ENCODE data around the gene HMCN1.
"Not testable (repeated sequence)": the region's sequence is repeated elsewhere in the genome, so short reads cannot be mapped to it uniquely, and the experiment has no call there.

HMCN1 gene

GRCh38 chr1:185853739-185854138 lies 119.5 kb downstream of the HMCN1 start:
- DNase-seq (ENCODE audit: low spot score), result no peak

GRCh38 chr1:185856482-185856881 lies 122.3 kb downstream of the HMCN1 start:
- no peak for DNase-seq (ENCODE audit: low spot score)

DNA sequence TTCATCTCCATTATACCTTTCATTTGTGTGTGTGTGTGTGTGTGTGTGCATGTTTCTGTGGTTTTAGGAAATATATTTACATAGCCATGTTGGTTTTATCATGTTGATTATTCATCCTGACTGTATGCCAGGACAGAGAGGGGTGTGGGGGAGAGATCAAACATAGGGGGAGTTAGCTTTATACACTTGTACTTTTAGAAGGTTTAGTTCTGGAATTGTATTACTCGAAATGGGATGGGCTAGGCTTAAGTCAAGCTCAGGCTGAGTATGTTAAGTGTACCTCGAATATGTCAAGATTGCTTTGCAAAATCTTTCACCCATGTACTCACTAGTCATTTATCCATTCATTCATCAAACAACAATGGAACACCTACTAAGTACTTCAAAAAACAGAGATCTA lies 123.3 kb downstream of the HMCN1 start:
- DNase-seq (ENCODE audit: low spot score), result no peak

- no peak for DNase-seq (ENCODE audit: low spot score)
These were observed 126.1 kb downstream of the HMCN1 start for GRCh38 chr1:185860311-185860710.

GRCh38 chr1:185860859-185861258 lies 126.7 kb downstream of the HMCN1 start:
- DNase-seq (ENCODE audit: low spot score), result no peak

- no peak for DNase-seq (ENCODE audit: low spot score)
These were observed 127.4 kb downstream of the HMCN1 start for GRCh38 chr1:185861630-185862029.

DNA sequence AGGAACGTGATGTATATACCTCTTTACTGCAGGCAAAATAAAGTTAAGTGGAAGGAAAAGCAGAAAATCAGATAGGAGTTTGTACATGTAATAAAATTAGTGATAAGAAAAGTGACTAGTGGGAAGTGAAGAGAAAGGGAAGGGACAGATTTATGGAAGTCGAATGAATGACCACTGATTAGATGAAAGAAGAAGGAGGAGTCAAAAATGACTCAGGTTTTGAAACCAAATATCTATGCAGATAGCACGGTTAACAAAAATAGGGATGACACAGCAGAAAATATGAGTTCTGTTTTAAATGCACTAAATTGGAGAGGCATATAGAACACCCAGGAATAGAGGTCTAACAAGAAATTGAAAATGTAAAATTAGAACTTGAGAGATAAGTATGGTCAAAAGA lies 128.0 kb downstream of the HMCN1 start:
- no peak for DNase-seq (ENCODE audit: low spot score)

DNA sequence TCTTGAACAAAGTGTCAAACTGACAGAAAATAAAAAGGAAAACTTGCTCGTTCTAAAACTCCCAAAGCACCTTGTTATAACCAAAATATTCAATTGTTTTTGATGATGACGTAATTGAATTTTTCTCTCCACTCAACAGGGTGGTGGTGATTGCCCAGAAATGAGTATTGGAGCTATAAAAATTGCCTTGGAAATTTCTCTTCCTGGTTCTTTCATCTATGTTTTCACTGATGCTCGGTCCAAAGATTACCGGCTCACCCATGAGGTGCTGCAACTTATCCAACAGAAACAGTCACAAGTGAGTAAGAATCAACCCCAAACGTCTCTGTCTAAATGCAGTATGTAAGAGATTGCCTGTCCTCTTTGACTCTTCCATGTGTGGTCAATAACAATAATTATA lies 130.1 kb downstream of the HMCN1 start:
- DNase-seq (ENCODE audit: low spot score), result no peak

- peak; percentile 21 for DNase-seq (ENCODE audit: low spot score)
These were observed 130.8 kb downstream of the HMCN1 start for GRCh38 chr1:185864889-185865517.

- no peak for DNase-seq (ENCODE audit: low spot score)
These were observed 135.4 kb downstream of the HMCN1 start for GRCh38 chr1:185869590-185869989.

GRCh38 chr1:185871627-185872150 lies 137.5 kb downstream of the HMCN1 start:
- DNase-seq (ENCODE audit: low spot score), result no peak

- DNase-seq (ENCODE audit: low spot score), result no peak
These were observed 140.1 kb downstream of the HMCN1 start for GRCh38 chr1:185874246-185874645.

GRCh38 chr1:185880330-185880729 lies 146.1 kb downstream of the HMCN1 start:
- no peak for DNase-seq (ENCODE audit: low spot score)

- no peak for DNase-seq (ENCODE audit: low spot score)
These were observed 146.7 kb downstream of the HMCN1 start for GRCh38 chr1:185880779-185881333.

DNA sequence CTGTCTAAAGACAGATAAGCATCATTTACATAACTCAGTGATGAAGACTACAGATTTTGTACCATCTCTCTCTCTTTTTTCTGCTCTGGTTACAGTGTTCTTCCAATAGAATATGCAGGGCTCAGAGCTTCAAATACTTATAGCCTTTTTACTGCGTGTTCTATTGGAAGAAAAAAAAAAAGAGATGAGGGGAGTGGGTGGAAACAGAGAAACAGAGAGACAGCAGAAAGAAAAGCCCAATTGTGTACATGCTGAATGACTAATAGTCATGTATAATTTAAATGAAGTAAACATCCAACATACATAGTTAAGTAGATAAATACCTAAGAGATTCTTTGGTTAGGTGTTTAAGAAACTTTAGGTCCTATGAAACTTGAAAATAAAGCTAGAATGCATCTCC lies 151.9 kb downstream of the HMCN1 start:
- no peak for DNase-seq (ENCODE audit: low spot score)

DNA sequence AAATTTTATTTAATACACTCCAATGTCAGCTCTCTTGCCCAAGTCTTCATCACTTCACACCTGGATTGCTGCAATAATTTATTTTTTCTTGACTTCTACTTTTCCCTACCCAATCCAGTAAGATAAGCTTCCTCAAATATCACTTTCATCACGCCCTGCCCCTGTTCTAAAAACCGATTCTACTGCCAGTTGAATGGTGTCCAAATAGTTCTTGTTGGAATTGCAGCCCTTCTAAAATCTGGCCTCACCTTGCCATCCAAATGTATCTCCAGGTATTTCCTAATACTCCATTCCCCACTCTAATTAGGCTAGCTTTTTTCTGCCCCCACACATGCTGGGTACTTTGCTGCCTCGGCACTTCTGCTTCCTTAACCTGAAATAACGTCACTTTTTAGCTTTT lies 152.5 kb downstream of the HMCN1 start:
- no peak for DNase-seq (ENCODE audit: low spot score)

GRCh38 chr1:185892831-185893403 lies 158.7 kb downstream of the HMCN1 start:
- DNase-seq (ENCODE audit: low spot score), result not testable (repeated sequence)

DNA sequence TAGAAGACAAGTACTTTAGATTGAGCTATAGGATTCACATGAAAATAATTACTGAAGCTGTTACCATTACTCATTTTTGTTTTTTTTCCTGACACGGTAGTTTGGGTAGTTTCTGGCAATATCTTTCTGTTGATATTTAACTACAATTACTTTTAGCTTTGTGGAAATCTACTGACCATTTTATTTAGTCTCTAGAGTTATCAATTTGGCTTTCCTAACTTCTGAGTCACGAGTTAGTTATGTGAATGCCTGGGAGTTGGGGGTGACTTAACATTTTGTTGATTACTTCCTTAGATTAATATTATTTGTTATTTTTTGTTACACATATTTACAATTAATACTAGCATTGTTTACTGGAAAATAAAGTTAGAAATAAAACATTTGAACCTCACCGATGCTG lies 160.6 kb downstream of the HMCN1 start:
- no peak for DNase-seq (ENCODE audit: low spot score)

DNA sequence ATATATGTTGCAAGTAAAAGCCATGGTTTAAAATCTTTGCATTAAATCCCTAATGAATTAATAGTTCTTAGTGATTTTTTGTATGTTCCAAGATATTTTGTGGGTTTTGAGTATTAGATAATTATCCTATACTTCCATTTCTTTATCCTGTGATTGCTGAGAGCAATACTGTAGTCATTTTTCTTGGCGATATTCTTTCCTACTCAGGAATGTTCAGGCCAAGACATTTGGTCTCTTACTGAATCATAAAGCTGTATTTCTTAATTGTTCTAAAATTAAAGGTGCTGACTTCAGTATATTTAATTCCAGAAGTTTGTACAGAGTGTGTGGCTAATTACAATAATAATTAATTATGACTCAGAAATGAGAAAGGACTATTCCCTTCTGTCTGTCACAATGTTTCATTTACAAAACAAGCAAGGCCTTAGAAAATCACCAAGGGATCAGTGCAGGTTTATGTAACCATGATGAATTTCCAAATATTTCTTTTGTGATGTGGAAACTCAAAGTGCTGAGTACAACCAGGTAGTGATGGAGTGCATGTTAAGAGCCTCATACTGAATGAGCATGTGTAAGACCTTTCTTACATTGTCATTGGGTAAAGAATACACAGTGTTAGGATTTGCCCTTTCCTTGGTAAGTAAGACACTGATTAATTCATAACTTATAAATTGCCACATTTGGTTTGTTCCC lies 161.2 kb downstream of the HMCN1 start:
- DNase-seq (ENCODE audit: low spot score), result no peak

DNA sequence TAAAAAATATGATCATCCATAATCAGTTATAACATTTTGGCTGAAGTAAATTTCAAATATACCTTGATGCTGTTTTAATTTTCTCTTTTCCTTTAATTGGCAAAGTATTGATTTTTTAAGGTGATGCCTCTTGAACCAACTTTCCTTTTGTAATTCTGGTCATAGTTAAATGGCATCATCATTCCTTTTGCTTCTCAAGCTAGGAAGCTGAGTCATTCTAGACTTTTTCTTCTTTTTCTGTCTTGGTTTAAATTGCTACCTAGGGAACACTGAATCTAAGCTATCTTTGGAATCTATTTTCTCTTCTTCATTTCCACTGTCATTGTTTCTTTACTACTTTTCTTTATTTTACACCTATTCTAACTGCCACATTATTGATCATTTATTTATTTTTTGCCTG lies 162.7 kb downstream of the HMCN1 start:
- DNase-seq (ENCODE audit: low spot score), result no peak

- DNase-seq (ENCODE audit: low spot score), result no peak
These were observed 172.0 kb downstream of the HMCN1 start for GRCh38 chr1:185906186-185906585.

DNA sequence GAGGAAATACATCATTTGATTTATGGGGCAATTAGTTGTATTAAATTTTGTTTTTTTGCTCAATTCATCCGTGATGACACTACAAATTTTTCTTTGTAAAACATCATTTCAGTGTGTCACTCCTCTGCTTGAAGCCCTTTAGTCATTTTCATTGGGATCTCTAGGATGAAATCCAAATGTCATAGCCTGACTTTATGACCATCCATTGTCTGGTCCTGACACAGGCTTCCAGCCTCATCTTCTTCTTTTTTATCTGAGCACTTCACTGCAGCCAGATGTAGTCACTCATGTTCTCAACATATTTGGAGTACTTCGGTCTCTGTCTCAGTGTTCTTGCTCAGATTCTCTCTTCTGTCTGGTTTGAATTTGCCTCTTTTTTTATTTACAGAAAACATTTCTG lies 173.1 kb downstream of the HMCN1 start:
- no peak for DNase-seq (ENCODE audit: low spot score)

- DNase-seq (ENCODE audit: low spot score), result no peak
These were observed 177.8 kb downstream of the HMCN1 start for GRCh38 chr1:185911978-185912377.

Data from kidney capillary endothelial cell (primary cell).